HepG2 (cell line): Measurements from ENCODE around the gene ZNF485. TPM values are rescaled to one million over a fixed set of nuclear protein-coding genes. Genes with fewer than 3 reads are reported as not detected.

ENCODE experiments used
- DMAP1 ChIP-seq: IDR thresholded peaks from 2 replicates; pipeline ENCODE4 v1.6.1; 2016
- EP300 ChIP-seq, 3 experiments: sonication (generic) in 1 of 3; formaldehyde crosslinking in 1 of 3; IDR thresholded peaks; 2 replicates each; pipeline versions ENCODE4 v1.5.1 to v1.6.1; 2011 to 2020; ENCODE audit warnings: low read depth in 2 of 3, low read length in 2 of 3, borderline replicate concordance in 1 of 3, improper control_type of control experiment in 1 of 3, mild to moderate bottlenecking in 1 of 3, missing genetic modification reagents in 1 of 3, moderate library complexity in 1 of 3
- ERF ChIP-seq: IDR thresholded peaks from 2 replicates; pipeline ENCODE4 v1.6.1; 2018; ENCODE audit warnings: missing biosample characterization, missing genetic modification reagents
- FOXA3 ChIP-seq: IDR thresholded peaks from 2 replicates; pipeline ENCODE4 v1.6.1; 2016; ENCODE audit warnings: missing genetic modification reagents, missing compliant biosample characterization
- HOXD1 ChIP-seq: sonication (generic); formaldehyde crosslinking; IDR thresholded peaks from 2 replicates; pipeline ENCODE4 v1.5.0; 2020; ENCODE audit warnings: missing genetic modification reagents
- KDM3A ChIP-seq: IDR thresholded peaks from 2 replicates; pipeline ENCODE4 v1.6.1; 2018; ENCODE audit warnings: low read depth, missing compliant biosample characterization
- KLF15 ChIP-seq: sonication (generic); formaldehyde crosslinking; IDR thresholded peaks from 2 replicates; pipeline ENCODE4 v1.8.1; 2023; ENCODE audit warnings: borderline replicate concordance, mild to moderate bottlenecking, inconsistent platforms, missing genetic modification reagents, mixed read lengths
- TRIM22 ChIP-seq: fragments of 450-650 bp; IDR thresholded peaks from 2 replicates; pipeline ENCODE4 v1.6.1; 2017
- U2AF1 ChIP-seq: fragments of 200-400 bp; formaldehyde crosslinking; optimal IDR thresholded peaks from 2 replicates; pipeline ENCODE3; 2017; ENCODE audit warnings: mild to moderate bottlenecking, low read depth, low read length
- ZFY ChIP-seq: sonication (generic); formaldehyde crosslinking; IDR thresholded peaks from 2 replicates; pipeline ENCODE4 v1.4.0; 2020; ENCODE audit warnings: missing genetic modification reagents
- ZFYVE20 ChIP-seq: sonication (generic); formaldehyde crosslinking; IDR thresholded peaks from 2 replicates; pipeline ENCODE4 v1.8.0; 2023; ENCODE audit warnings: low read depth, mild to moderate bottlenecking, moderate library complexity, missing genetic modification reagents, borderline replicate concordance
- ZMYM4 ChIP-seq: sonication (generic); formaldehyde crosslinking; IDR thresholded peaks from 2 replicates; pipeline ENCODE4 v1.8.1; 2023; ENCODE audit warnings: mild to moderate bottlenecking, missing genetic modification reagents
- ZNF264 ChIP-seq: sonication (generic); formaldehyde crosslinking; IDR thresholded peaks from 2 replicates; pipeline ENCODE4 v1.4.0; 2020; ENCODE audit warnings: missing genetic modification reagents
- ZNF383 ChIP-seq: sonication (generic); formaldehyde crosslinking; IDR thresholded peaks from 2 replicates; pipeline ENCODE4 v1.4.0; 2020; ENCODE audit warnings: missing genetic modification reagents, mild to moderate bottlenecking, borderline replicate concordance
- ZNF597 ChIP-seq: sonication (generic); formaldehyde crosslinking; IDR thresholded peaks from 2 replicates; pipeline ENCODE4 v1.5.0; 2020; ENCODE audit warnings: missing genetic modification reagents
- ZNF629 ChIP-seq: sonication (generic); formaldehyde crosslinking; conservative IDR thresholded peaks from 2 replicates; pipeline ENCODE4 v1.5.0; 2020; ENCODE audit warnings: missing genetic modification reagents
- ZSCAN5A ChIP-seq: sonication (generic); formaldehyde crosslinking; IDR thresholded peaks from 2 replicates; pipeline ENCODE4 v1.8.0; 2022; ENCODE audit warnings: mild to moderate bottlenecking, missing genetic modification reagents, borderline replicate concordance
- polyA plus RNA-seq, 8 experiments: library from polyadenylated mRNA; depleted of rRNA in 3 of 8; stranded (reverse) in 7 of 8; unstranded in 1 of 8; fragments of >200 nt; fragmentation: Illumina TruSeq in 4 of 8; extraction: Trizol in 4 of 8; gene quantifications; 2 replicates each; pipeline versions ENCODE4 v1.2.1 to v1.2.3, GENCODE V29; 2011 to 2016; ENCODE audit warnings: low read depth in 4 of 8, missing spikeins in 1 of 8, mixed read lengths in 1 of 8; ENCODE audit not compliant: insufficient read depth in 1 of 8
- total RNA-seq, 5 experiments: library from RNA; depleted of rRNA; stranded (reverse); fragments of >200 nt; fragmentation: Illumina TruSeq; extraction: Trizol; gene quantifications; 2 replicates each; pipeline ENCODE4 v1.2.3, GENCODE V29; 2016; ENCODE audit warnings: low read depth in 1 of 5
- TF ChIP-seq, protein P1 (sequence below): conservative IDR thresholded peaks from 2 replicates; pipeline ENCODE4 v1.6.1; 2018; ENCODE audit warnings: missing genetic modification reagents
- TF ChIP-seq, protein P2 (sequence below), 2 experiments: sonication (generic) in 1 of 2; formaldehyde crosslinking in 1 of 2; IDR thresholded peaks; 2 replicates each; pipeline versions ENCODE4 v1.4.0 to v1.6.1; 2018 to 2020; ENCODE audit warnings: missing genetic modification reagents in 2 of 2, borderline replicate concordance in 1 of 2, low read depth in 1 of 2, mild to moderate bottlenecking in 1 of 2, missing biosample characterization in 1 of 2
- TF ChIP-seq, protein P3 (sequence below): IDR thresholded peaks from 2 replicates; pipeline ENCODE4 v1.6.1; 2016; ENCODE audit warnings: missing compliant biosample characterization, missing genetic modification reagents, borderline replicate concordance

The ZNF485 gene
- total and polyA plus RNA-seq, 2 of the 13 experiments (the other 11 are each of a cell fraction or from before 2014, with no cell fraction given), result 1.4 to 3.3 TPM

DNA sequence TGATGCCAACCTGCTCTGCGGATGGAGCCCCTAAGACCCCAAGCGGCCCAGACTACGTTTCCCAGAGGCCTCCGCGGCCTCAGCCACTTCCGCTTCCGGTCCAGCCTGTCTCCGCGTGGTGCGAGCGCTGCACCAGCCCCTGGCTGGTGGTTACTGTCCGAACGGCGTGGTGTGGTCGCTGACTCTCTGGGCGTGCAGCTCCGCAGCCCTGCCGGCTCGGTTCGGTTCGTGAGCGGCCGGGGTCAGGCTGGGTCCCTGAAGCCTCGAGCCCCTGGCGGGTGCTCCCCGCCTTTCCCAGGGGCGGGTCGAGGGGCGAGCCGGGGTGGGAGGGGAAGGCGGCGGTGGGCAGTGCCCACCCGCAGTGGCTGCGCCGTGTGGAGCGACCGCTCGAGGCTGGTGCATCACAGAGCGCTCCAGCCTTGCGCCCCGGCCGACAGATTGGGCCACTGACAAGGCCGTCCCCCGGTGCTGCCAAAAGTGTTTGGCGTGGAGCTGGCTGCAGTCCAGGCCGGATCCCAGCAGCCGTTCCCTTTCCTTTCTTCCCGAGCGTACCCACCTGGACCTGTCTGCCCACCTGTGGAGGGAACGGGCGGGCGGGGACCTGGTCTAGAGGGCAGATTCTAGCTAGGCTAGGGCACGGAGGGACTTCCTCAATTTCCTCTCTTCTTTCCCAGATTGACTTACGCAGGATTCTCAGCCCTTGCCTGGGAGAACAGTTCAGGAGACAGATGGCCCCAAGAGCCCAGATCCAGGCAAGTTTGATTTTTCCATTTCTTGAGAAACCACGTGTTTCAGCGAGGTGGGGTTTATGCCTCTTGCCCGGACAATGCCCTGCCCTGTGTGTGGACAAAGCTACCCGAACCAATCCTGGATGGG, at the start of gene ZNF485 (continued):
- TF ChIP-seq ZSCAN5A (CRISPR knock-in tag), result no peak
- TF ChIP-seq, protein P1, sequence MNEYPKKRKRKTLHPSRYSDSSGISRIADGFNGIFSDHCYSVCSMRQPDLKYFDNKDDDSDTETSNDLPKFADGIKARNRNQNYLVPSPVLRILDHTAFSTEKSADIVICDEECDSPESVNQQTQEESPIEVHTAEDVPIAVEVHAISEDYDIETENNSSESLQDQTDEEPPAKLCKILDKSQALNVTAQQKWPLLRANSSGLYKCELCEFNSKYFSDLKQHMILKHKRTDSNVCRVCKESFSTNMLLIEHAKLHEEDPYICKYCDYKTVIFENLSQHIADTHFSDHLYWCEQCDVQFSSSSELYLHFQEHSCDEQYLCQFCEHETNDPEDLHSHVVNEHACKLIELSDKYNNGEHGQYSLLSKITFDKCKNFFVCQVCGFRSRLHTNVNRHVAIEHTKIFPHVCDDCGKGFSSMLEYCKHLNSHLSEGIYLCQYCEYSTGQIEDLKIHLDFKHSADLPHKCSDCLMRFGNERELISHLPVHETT (CRISPR knock-in tag), result no peak
- TF ChIP-seq EP300 (IDR thresholded peaks at IDR 0.05; ENCODE audit: low read depth in 2 of 2, low read length in 2 of 2), result no peak
- TF ChIP-seq EP300 (CRISPR knock-in tag; IDR thresholded peaks at IDR 0.05; ENCODE audit: borderline replicate concordance), result no peak
- TF ChIP-seq, protein P2, sequence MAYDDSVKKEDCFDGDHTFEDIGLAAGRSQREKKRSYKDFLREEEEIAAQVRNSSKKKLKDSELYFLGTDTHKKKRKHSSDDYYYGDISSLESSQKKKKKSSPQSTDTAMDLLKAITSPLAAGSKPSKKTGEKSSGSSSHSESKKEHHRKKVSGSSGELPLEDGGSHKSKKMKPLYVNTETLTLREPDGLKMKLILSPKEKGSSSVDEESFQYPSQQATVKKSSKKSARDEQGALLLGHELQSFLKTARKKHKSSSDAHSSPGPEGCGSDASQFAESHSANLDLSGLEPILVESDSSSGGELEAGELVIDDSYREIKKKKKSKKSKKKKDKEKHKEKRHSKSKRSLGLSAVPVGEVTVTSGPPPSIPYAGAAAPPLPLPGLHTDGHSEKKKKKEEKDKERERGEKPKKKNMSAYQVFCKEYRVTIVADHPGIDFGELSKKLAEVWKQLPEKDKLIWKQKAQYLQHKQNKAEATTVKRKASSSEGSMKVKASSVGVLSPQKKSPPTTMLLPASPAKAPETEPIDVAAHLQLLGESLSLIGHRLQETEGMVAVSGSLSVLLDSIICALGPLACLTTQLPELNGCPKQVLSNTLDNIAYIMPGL (CRISPR knock-in tag; IDR thresholded peaks at IDR 0.05; ENCODE audit: borderline replicate concordance in 1 of 2, low read depth in 1 of 2), result 0 out of 4 replicates have a peak, but pooled peaks of 1 of the 2 experiments have one; percentile 31
- TF ChIP-seq KLF15, result no peak
- peak; percentile 79; the same call in 1 of the 2 replicates for TF ChIP-seq DMAP1
- no peak for TF ChIP-seq HOXD1 (CRISPR knock-in tag)
- no peak for TF ChIP-seq ERF (CRISPR knock-in tag)
- no peak for TF ChIP-seq TRIM22
- no peak for TF ChIP-seq ZNF597 (CRISPR knock-in tag)
- TF ChIP-seq ZFY (CRISPR knock-in tag), result peak; percentile 55; the same call in 1 of the 2 replicates
- no peak for TF ChIP-seq ZNF264 (CRISPR knock-in tag)
- TF ChIP-seq U2AF1, result no peak
- TF ChIP-seq ZMYM4 (CRISPR knock-in tag), result peak; percentile 27; the same call in 1 of the 2 replicates
- TF ChIP-seq, protein P3, sequence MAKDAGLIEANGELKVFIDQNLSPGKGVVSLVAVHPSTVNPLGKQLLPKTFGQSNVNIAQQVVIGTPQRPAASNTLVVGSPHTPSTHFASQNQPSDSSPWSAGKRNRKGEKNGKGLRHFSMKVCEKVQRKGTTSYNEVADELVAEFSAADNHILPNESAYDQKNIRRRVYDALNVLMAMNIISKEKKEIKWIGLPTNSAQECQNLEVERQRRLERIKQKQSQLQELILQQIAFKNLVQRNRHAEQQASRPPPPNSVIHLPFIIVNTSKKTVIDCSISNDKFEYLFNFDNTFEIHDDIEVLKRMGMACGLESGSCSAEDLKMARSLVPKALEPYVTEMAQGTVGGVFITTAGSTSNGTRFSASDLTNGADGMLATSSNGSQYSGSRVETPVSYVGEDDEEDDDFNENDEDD (CRISPR knock-in tag), result peak; percentile 46; the same call in 1 of the 2 replicates
- no peak for TF ChIP-seq ZNF629 (CRISPR knock-in tag)
- TF ChIP-seq FOXA3 (CRISPR knock-in tag), result no peak
- TF ChIP-seq ZNF383 (CRISPR knock-in tag), result no peak
- no peak for TF ChIP-seq KDM3A
- no peak for TF ChIP-seq ZFYVE20 (CRISPR knock-in tag)
